Neuronal stem cell (in vitro differentiated cells): Measurements from ENCODE around the gene SLC6A7.

ENCODE experiments used
- DNase-seq: peaks from one replicate; pipeline ENCODE4 v3.0.0-alpha.2; 2013; ENCODE audit warnings: low spot score
- H2AFZ ChIP-seq: one replicate; pipeline ENCODE4 v1.6.1; 2013; ENCODE audit warnings: mild to moderate bottlenecking, low read length, inconsistent platforms
- H2AK5ac ChIP-seq: 2 replicates; pipeline ENCODE4 v1.6.1; 2013; ENCODE audit warnings: low read depth, mild to moderate bottlenecking, inconsistent platforms, low read length, moderate library complexity, mixed read lengths
- H2BK120ac ChIP-seq: 2 replicates; pipeline ENCODE4 v1.6.1; 2013; ENCODE audit warnings: low read depth, mild to moderate bottlenecking, inconsistent platforms, low read length, moderate library complexity, mixed read lengths
- H2BK12ac ChIP-seq: one replicate; pipeline ENCODE4 v1.6.1; 2013; ENCODE audit warnings: low read length, inconsistent platforms
- H2BK15ac ChIP-seq: 2 replicates; pipeline ENCODE4 v1.6.1; 2013; ENCODE audit warnings: mild to moderate bottlenecking, low read length, inconsistent platforms, mixed read lengths
- H2BK5ac ChIP-seq: one replicate; pipeline ENCODE4 v1.6.1; 2013; ENCODE audit warnings: inconsistent platforms, mild to moderate bottlenecking, low read length, moderate library complexity
- H3K14ac ChIP-seq: one replicate; pipeline ENCODE4 v1.6.1; 2013; ENCODE audit warnings: low read length, inconsistent platforms
- H3K18ac ChIP-seq: 2 replicates; pipeline ENCODE4 v1.6.1; 2013; ENCODE audit warnings: low read length, inconsistent platforms
- H3K23ac ChIP-seq: 2 replicates; pipeline ENCODE4 v1.6.1; 2013; ENCODE audit warnings: low read depth, mild to moderate bottlenecking, mixed read lengths, low read length, inconsistent platforms; ENCODE audit not compliant: poor library complexity
- H3K27ac ChIP-seq: replicated peaks from 3 replicates; pipeline ENCODE4 v1.5.1; 2013; ENCODE audit warnings: low read length, inconsistent platforms
- H3K27me3 ChIP-seq, 3 experiments: 2 replicates each; pipeline ENCODE4 v1.6.1; 2013; ENCODE audit warnings: low read length in 3 of 3, mild to moderate bottlenecking in 2 of 3, inconsistent platforms in 1 of 3, low read depth in 1 of 3, mixed read lengths in 1 of 3, moderate library complexity in 1 of 3; ENCODE audit not compliant: control insufficient read depth in 3 of 3, insufficient read depth in 3 of 3
- H3K36me3 ChIP-seq, 2 donors: replicated peaks in 1 of 2; 2 replicates each; pipeline ENCODE4 v1.6.1; 2013; ENCODE audit warnings: low read length in 2 of 2; ENCODE audit not compliant: control insufficient read depth in 2 of 2, insufficient read depth in 2 of 2
- H3K4ac ChIP-seq: 2 replicates; pipeline ENCODE4 v1.6.1; 2013; ENCODE audit warnings: inconsistent platforms, mild to moderate bottlenecking, low read length, moderate library complexity
- H3K4me1 ChIP-seq, 2 donors: 1 replicate in 1 of 2; 2 replicates in 1 of 2; pipeline ENCODE4 v1.6.1; 2013; ENCODE audit warnings: low read length in 2 of 2, low read depth in 1 of 2; ENCODE audit not compliant: control insufficient read depth in 2 of 2, insufficient read depth in 1 of 2
- H3K4me2 ChIP-seq: one replicate; pipeline ENCODE4 v1.6.1; 2013; ENCODE audit warnings: mild to moderate bottlenecking, low read length, inconsistent platforms; ENCODE audit not compliant: insufficient read depth, poor library complexity, severe bottlenecking
- H3K4me3 ChIP-seq, 2 donors: 2 replicates each; pipeline ENCODE4 v1.5.1; 2013; ENCODE audit warnings: low read length in 2 of 2, mild to moderate bottlenecking in 2 of 2, inconsistent platforms in 1 of 2, moderate library complexity in 1 of 2
- H3K79me1 ChIP-seq: one replicate; pipeline ENCODE4 v1.6.1; 2013; ENCODE audit warnings: low read depth, mild to moderate bottlenecking, inconsistent platforms, low read length, moderate library complexity
- H3K9ac ChIP-seq: one replicate; pipeline ENCODE4 v1.6.1; 2013; ENCODE audit warnings: mild to moderate bottlenecking, low read depth, low read length, inconsistent platforms; ENCODE audit not compliant: poor library complexity
- H3K9me3 ChIP-seq, 2 donors: replicated peaks in 1 of 2; 2 replicates each; pipeline versions ENCODE3 to v1.6.1; 2013; ENCODE audit warnings: low read length in 2 of 2, mild to moderate bottlenecking in 2 of 2, inconsistent platforms in 1 of 2, low read depth in 1 of 2, mixed read lengths in 1 of 2, moderate library complexity in 1 of 2; ENCODE audit not compliant: control insufficient read depth in 2 of 2, insufficient read depth in 1 of 2
- H4K8ac ChIP-seq: one replicate; pipeline ENCODE4 v1.6.1; 2013; ENCODE audit warnings: low read depth, mild to moderate bottlenecking, inconsistent platforms, low read length, moderate library complexity
- H4K91ac ChIP-seq: one replicate; pipeline ENCODE4 v1.6.1; 2013; ENCODE audit warnings: low read length, low read depth, mild to moderate bottlenecking, inconsistent platforms; ENCODE audit not compliant: poor library complexity
- WGBS, 2 donors: extraction: QIAGEN DNeasy Blood & Tissue Kit; methylation state at CpG; one replicate each; pipeline ENCODE4 v1.1.7; 2013; ENCODE audit warnings: missing lambda C conversion rate in 2 of 2, mixed read lengths in 1 of 2; ENCODE audit not compliant: insufficient read length in 2 of 2, insufficient replicate concordance in 1 of 2; ENCODE audit errors: extremely low coverage in 2 of 2; 5-methylcytosine and 5-hydroxymethylcytosine counted together

Gene SLC6A7

GRCh38 chr5:150248946-150249345, 59.1 kb downstream of the SLC6A7 start:
- no peak overlapping the region for H3K4me2 ChIP-seq
- peaks cover 12 to 14% of the 10 kb centered on the region in 2 donors for H3K4me1 ChIP-seq
- H3K9me3 ChIP-seq: no peaks in the 10 kb centered on the region
- H3K9ac ChIP-seq: no peak overlapping the region
- WGBS, 2 donors: no CpG with 5 or more reads among the region's 3 CpGs
- H3K14ac ChIP-seq: no peak overlapping the region
- no peaks in the 10 kb centered on the region for H3K36me3 ChIP-seq
- H2BK15ac ChIP-seq: peak overlapping the region; percentile 1
- H3K23ac ChIP-seq: peak overlapping the region; percentile 5
- H2BK5ac ChIP-seq: no peak overlapping the region
- no peak overlapping the region for H3K4ac ChIP-seq
- H3K4me3 ChIP-seq: no peak overlapping the region
- H3K79me1 ChIP-seq: no peaks in the 10 kb centered on the region
- H3K27me3 ChIP-seq: no peaks in the 10 kb centered on the region
- peak overlapping the region; percentile 6 for H4K8ac ChIP-seq
- no peak overlapping the region for H2BK120ac ChIP-seq
- H3K18ac ChIP-seq: peak overlapping the region; percentile 89
- no peak overlapping the region for H4K91ac ChIP-seq
- DNase-seq: no peak
- H2AFZ ChIP-seq: no peak overlapping the region
- peak overlapping the region; percentile 66 for H2AK5ac ChIP-seq
- H2BK12ac ChIP-seq: no peak overlapping the region
- H3K27ac ChIP-seq: no peak overlapping the region

GRCh38 chr5:150249744-150250143, 59.9 kb downstream of the SLC6A7 start:
- Histone ChIP-seq H3K4me3 (no peak overlapping the region), H3K36me3 (no peaks in the 10 kb centered on the region), H2AFZ (no peak overlapping the region), H3K27me3 (no peaks in the 10 kb centered on the region), H4K8ac (no peak overlapping the region), H3K9me3 (no peaks in the 10 kb centered on the region), H3K14ac (no peak overlapping the region), H3K27ac (no peak overlapping the region), H2BK5ac (no peak overlapping the region), H3K23ac (no peak overlapping the region), H3K9ac (no peak overlapping the region), H2BK120ac (no peak overlapping the region), H2AK5ac (peak overlapping the region; percentile 42), H3K79me1 (no peaks in the 10 kb centered on the region), H4K91ac (no peak overlapping the region), H3K4me2 (no peak overlapping the region), H3K4ac (no peak overlapping the region), H2BK15ac (no peak overlapping the region), H3K4me1 (peaks cover 8 to 17% of the 10 kb centered on the region in 2 donors), H2BK12ac (no peak overlapping the region), H3K18ac (peak overlapping the region; percentile 36)
- DNase-seq: no peak
- WGBS, 2 donors: no CpG with 5 or more reads among the region's 5 CpGs

- no peak for DNase-seq
- Histone ChIP-seq H3K9ac (no peak overlapping the region), H3K4me3 (no peak overlapping the region), H2BK5ac (no peak overlapping the region), H2AK5ac (peak overlapping the region; percentile 21), H3K27ac (no peak overlapping the region), H2BK15ac (no peak overlapping the region), H3K18ac (peak overlapping the region; percentile 22), H2BK12ac (no peak overlapping the region), H3K36me3 (no peaks in the 10 kb centered on the region), H2AFZ (no peak overlapping the region), H3K27me3 (no peaks in the 10 kb centered on the region), H2BK120ac (no peak overlapping the region), H3K4ac (no peak overlapping the region), H4K8ac (no peak overlapping the region), H4K91ac (no peak overlapping the region), H3K14ac (no peak overlapping the region), H3K9me3 (no peaks in the 10 kb centered on the region), H3K79me1 (no peaks in the 10 kb centered on the region), H3K4me1 (peaks cover 17 to 24% of the 10 kb centered on the region in 2 donors), H3K4me2 (no peak overlapping the region), H3K23ac (no peak overlapping the region)
- WGBS, 2 donors: no CpG with 5 or more reads among the region's 7 CpGs
Measured at GRCh38 chr5:150251504-150251903, 61.6 kb downstream of the SLC6A7 start.

GRCh38 chr5:150252489-150252888, 62.6 kb downstream of the SLC6A7 start:
- H3K27me3 ChIP-seq: no peaks in the 10 kb centered on the region
- H3K23ac ChIP-seq: no peak overlapping the region
- peaks cover 18 to 33% of the 10 kb centered on the region in 2 donors for H3K4me1 ChIP-seq
- no peak overlapping the region for H4K8ac ChIP-seq
- no peaks in the 10 kb centered on the region for H3K36me3 ChIP-seq
- no peak overlapping the region for H3K4me3 ChIP-seq
- no peak overlapping the region for H2BK12ac ChIP-seq
- no peak overlapping the region for H2BK5ac ChIP-seq
- no CpG with 5 or more reads among the region's 6 CpGs for WGBS, 2 donors
- H3K79me1 ChIP-seq: no peaks in the 10 kb centered on the region
- no peak overlapping the region for H3K9ac ChIP-seq
- no peak overlapping the region for H2AK5ac ChIP-seq
- no peak overlapping the region for H2BK120ac ChIP-seq
- no peak overlapping the region for H3K14ac ChIP-seq
- H3K4ac ChIP-seq: no peak overlapping the region
- H3K27ac ChIP-seq: no peak overlapping the region
- no peak overlapping the region for H4K91ac ChIP-seq
- H3K18ac ChIP-seq: no peak overlapping the region
- H2AFZ ChIP-seq: no peak overlapping the region
- no peak overlapping the region for H2BK15ac ChIP-seq
- DNase-seq: no peak
- H3K9me3 ChIP-seq: no peaks in the 10 kb centered on the region
- H3K4me2 ChIP-seq: no peak overlapping the region
